Heart right ventricle (tissue), 16 donors: ENCODE measurements around the gene CDC5L. TPM values are rescaled to one million over a fixed set of nuclear protein-coding genes. Genes with fewer than 3 reads are reported as not detected.

Experiments
- ATAC-seq, 8 donors: fragments of 200-7000 bp; cut with Tn5 transposase; one replicate each; pipeline ENCODE4 v1.9.1; 2020; ENCODE audit warnings: mild to moderate bottlenecking in 8 of 8, moderate library complexity in 8 of 8, moderate number of reproducible peaks in 1 of 8
- DNase-seq, 2 donors: peaks; one replicate each; pipeline ENCODE4 v3.0.0-alpha.2; 2020
- H3K27ac ChIP-seq, 10 donors: fragments of 200-600 bp; sonication (generic) in 2 of 10; one replicate each; pipeline versions ENCODE4 v1.5.0 to v1.8.0; 2020 to 2022; ENCODE audit warnings: mild to moderate bottlenecking in 3 of 10
- H3K27me3 ChIP-seq, 7 donors: fragments of 200-600 bp; one replicate each; pipeline ENCODE4 v1.8.0; 2021 to 2022; ENCODE audit warnings: mild to moderate bottlenecking in 2 of 7
- H3K36me3 ChIP-seq, 9 donors: fragments of 200-600 bp; sonication (generic) in 1 of 9; one replicate each; pipeline versions ENCODE4 v1.5.0 to v1.8.0; 2020 to 2022; ENCODE audit warnings: mild to moderate bottlenecking in 2 of 9
- H3K4me1 ChIP-seq, 9 donors: fragments of 200-600 bp; sonication (generic) in 1 of 9; one replicate each; pipeline versions ENCODE4 v1.5.0 to v1.8.0; 2020 to 2022; ENCODE audit warnings: mild to moderate bottlenecking in 4 of 9
- H3K4me3 ChIP-seq, 10 donors: fragments of 200-600 bp; sonication (generic) in 2 of 10; one replicate each; pipeline versions ENCODE4 v1.5.0 to v1.8.0; 2020 to 2022; ENCODE audit warnings: mild to moderate bottlenecking in 7 of 10, moderate library complexity in 2 of 10
- H3K9me3 ChIP-seq, 11 donors: fragments of 200-600 bp in 10 of 11; sonication (generic) in 2 of 11; one replicate each; pipeline versions ENCODE4 v1.5.0 to v1.8.0; 2013 to 2022; ENCODE audit warnings: mild to moderate bottlenecking in 2 of 11, control low read depth in 1 of 11, moderate library complexity in 1 of 11
- WGBS, 2 donors: extraction: QIAGEN DNeasy Blood & Tissue Kit; methylation state at CpG; one replicate each; pipeline ENCODE4 v1.1.7; 2013; ENCODE audit warnings: inconsistent platforms in 1 of 2; 5-methylcytosine and 5-hydroxymethylcytosine counted together
- intact Hi-C, 10 donors: fragments of 100-400 bp; cut with DNase I; formaldehyde crosslinking; loops; one replicate each; pipeline versions ENCODE4 v1.11.1 to v1.14.2; 2022
- polyA plus RNA-seq, 2 donors: library from polyadenylated mRNA; stranded (reverse); fragments of 200-250 nt; gene quantifications; one replicate each; pipeline ENCODE4 v1.2.3, GENCODE V29; 2013
- total RNA-seq, 10 donors: library from RNA; stranded (reverse); fragmentation: NEBNext Ultra II Directional in 3 of 10; extraction: Animal tissue kit (Norgen Biotek cat#: 25700) in 3 of 10; gene quantifications; one replicate each; pipeline versions ENCODE4 v1.2.1 to v1.2.4, GENCODE V29; 2021 to 2023
- TF ChIP-seq, protein P1 (sequence below), 9 donors: fragments of 200-600 bp; sonication (generic) in 2 of 9; IDR thresholded peaks; one replicate each; pipeline versions ENCODE4 v1.5.0 to v1.8.0; 2021 to 2022; ENCODE audit warnings: antibody characterized with exemption in 9 of 9, mild to moderate bottlenecking in 5 of 9, moderate library complexity in 1 of 9
- donor health status: Arrhythmogenic right ventricular cardiomyopathy.
- donor health status: ischemic (EF 13 %, LVEDD 7.1; RV severe dilation, severe dysfunction).
- donor health status: healthy with polysubstance abuse.
- donor health status: DM: no; HTN: yes; CAD: no.
- donor health status: DM: no; HTN: no; CAD: no.
- donor health status: ischemic (EF 25% LVEDD 6.9; RV normal size, moderate dysfunction).
- donor health status: ischemic (EF 25% LVEDD 5.7; RV mildly dilated, moderate dysfunction).
- donor health status: healthy.
- donor health status: DM: yes; HTN: yes; CAD: no.
- donor health status: Ischemic cardiomyopathy.
- donor health status: ischemic (EF 35%, LVEDD 5.7; RV mildly dilated, moderate dysfunction).
- donor health status: nonischemic (EF 11% LVEDD 7.7; RV severe dilation, severe dysfunction).
- donor health status: DM: yes; HTN: yes; CAD: no.
- donor health status: PGD.
- donor health status: ischemic (EF 29% LVEDD 5.4; RV normal size, mild dysfunction).
- donor health status: nonischemic (EF 23%, LVEDD 6.1; RV moderate dilation, normal function).

Gene CDC5L
- total and polyA plus RNA-seq, 12 donors: 5.4 to 26.5 (median 20.5) TPM

DNA sequence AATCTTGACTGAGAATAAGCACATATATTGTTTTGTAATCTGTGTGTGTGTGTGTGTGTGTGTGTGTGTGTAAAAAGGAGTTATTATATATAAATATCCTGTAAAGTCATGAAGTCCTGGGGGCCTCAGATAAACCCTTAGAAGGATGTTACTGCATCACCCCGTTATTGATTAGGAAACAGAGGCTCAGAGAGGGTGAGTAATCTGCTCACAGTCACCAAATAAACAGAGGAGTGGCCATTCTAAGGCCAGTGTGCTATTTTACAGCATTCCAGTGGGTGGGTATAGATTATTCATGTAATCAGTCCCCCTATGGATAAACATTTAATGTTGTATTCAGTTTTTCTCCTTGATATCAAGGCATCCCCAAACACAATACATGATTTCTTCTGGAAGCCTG lies 87.1 kb downstream of the CDC5L start:
- Histone ChIP-seq H3K27ac (no peak overlapping the region), H3K36me3 (no peaks in the 10 kb centered on the region), H3K9me3 (no peaks in the 10 kb centered on the region), H3K27me3 (peaks cover 0 to 4% (median 0%) of the 10 kb centered on the region in 7 donors), H3K4me3 (no peak overlapping the region), H3K4me1 (peaks cover 6 to 36% (median 18%) of the 10 kb centered on the region in 9 donors)
- ATAC-seq (no peak), DNase-seq (no peak)
- TF ChIP-seq, protein P1, sequence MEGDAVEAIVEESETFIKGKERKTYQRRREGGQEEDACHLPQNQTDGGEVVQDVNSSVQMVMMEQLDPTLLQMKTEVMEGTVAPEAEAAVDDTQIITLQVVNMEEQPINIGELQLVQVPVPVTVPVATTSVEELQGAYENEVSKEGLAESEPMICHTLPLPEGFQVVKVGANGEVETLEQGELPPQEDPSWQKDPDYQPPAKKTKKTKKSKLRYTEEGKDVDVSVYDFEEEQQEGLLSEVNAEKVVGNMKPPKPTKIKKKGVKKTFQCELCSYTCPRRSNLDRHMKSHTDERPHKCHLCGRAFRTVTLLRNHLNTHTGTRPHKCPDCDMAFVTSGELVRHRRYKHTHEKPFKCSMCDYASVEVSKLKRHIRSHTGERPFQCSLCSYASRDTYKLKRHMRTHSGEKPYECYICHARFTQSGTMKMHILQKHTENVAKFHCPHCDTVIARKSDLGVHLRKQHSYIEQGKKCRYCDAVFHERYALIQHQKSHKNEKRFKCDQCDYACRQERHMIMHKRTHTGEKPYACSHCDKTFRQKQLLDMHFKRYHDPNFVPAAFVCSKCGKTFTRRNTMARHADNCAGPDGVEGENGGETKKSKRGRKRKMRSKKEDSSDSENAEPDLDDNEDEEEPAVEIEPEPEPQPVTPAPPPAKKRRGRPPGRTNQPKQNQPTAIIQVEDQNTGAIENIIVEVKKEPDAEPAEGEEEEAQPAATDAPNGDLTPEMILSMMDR (IDR thresholded peaks at IDR 0.05): no peak
- 63 to 68% methylated on average over 1 of the region's 1 CpG for WGBS, 2 donors
- intact Hi-C loops: loop anchor here in 9 of 10 donors (5.0 to 10.0 kb wide), 9 partner anchors 168 to 1450 kb away; no protein-coding TSS in a partner anchor

DNA sequence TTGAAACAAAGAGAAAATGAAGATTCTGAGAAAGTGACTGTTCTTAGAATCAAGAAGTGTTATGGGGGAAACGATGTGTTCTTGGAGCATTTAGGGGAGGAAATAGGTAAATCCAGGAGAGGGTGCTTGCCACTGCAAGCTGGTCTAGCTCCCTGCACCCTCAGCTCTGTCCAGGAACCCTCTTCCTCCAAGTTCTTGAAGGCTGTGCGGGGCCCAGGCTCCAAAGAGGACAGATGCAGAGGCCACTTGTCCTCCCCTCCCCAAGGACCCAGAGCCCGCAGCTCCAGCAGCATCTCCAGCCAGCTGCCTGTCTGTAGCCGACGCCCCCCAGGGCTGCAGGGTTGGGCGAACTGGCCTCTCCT lies 87.9 kb downstream of the CDC5L start:
- Histone ChIP-seq H3K4me3 (no peak overlapping the region), H3K4me1 (peaks cover 6 to 36% (median 18%) of the 10 kb centered on the region in 9 donors), H3K27me3 (peaks cover 0 to 4% (median 0%) of the 10 kb centered on the region in 7 donors), H3K36me3 (no peaks in the 10 kb centered on the region), H3K27ac (no peak overlapping the region), H3K9me3 (no peaks in the 10 kb centered on the region)
- ATAC-seq (peak in 4 of 8 donors; percentile 10 to 28 (median 15)), DNase-seq (no peak)
- intact Hi-C loops: loop anchor here in 9 of 10 donors (5.0 to 10.0 kb wide), 9 partner anchors 167 to 1449 kb away; no protein-coding TSS in a partner anchor
- TF ChIP-seq, protein P1 (IDR thresholded peaks at IDR 0.05): no peak
- 16 to 28% methylated on average over 6 of the region's 6 CpGs for WGBS, 2 donors

DNA sequence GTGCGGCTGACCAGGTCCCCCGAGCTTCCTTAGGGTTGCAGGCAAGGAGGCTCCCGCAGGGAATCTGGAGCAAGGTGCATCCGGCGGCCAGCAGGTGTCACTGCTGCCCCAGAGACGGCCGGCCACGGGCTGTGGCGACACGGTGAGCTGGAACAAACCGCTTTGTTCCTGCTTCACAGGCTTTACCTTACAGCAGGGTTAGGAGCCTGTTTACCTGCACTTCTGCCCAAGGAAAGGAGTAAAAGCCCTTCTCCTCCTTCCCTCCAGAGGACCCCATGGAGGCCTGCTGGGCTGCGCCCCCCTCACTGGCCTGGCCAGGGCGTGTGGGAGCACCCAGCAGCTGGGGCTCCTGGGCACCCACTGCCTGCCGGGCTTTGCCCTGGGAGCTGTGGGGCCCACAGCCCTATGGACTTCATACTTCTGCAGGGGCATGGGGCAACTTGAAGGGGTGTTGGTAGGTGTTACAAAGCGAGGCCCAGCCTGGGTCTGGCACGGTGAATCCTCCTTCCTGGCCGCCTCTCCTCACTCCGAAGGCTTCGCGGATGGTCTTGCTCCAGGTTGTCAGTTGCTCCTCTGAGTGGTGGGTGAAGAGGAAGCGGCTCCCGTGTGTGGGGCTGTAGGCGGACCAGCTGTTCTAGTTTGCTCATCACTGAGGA lies 88.4 kb downstream of the CDC5L start:
- TF ChIP-seq, protein P1 (IDR thresholded peaks at IDR 0.05): peak; percentile 63 to 96 (median 95)
- DNase-seq (peak; percentile 69 to 80), ATAC-seq (peak; percentile 77 to 90 (median 87))
- intact Hi-C loops: loop anchor here in 9 of 10 donors (1.0 to 10.0 kb wide), 11 partner anchors 166 to 1449 kb away; no protein-coding TSS in a partner anchor
- Histone ChIP-seq H3K4me1 (peaks cover 6 to 35% (median 18%) of the 10 kb centered on the region in 9 donors), H3K4me3 (peak overlapping the region in 1 of 10 donors; percentile 20), H3K9me3 (no peaks in the 10 kb centered on the region), H3K27ac (peak overlapping the region in 3 of 10 donors; percentile 22 to 43 (median 26)), H3K27me3 (peaks cover 0 to 4% (median 0%) of the 10 kb centered on the region in 7 donors), H3K36me3 (no peaks in the 10 kb centered on the region)
- 42 to 46% methylated on average over 23 of the region's 23 CpGs for WGBS, 2 donors

DNA sequence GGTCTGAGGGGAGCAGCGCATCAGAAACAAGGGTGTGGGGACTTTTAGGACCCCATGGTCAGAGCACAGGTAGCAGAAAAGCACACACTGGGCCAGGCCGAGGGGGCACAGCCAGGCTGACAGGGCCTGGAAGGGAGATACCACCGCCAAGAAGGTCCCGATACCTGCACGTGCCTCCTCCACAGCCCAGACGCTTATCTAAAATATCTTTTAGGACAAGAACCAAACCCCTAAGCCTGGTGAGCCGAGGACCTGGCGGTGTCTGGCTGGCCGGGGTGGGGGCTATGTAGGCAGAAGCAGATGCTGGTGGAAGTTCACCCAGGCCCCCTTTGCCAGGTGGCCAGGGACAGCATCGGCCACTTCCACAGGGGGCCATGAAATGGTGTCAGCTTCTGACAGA lies 89.3 kb downstream of the CDC5L start:
- Histone ChIP-seq H3K36me3 (no peaks in the 10 kb centered on the region), H3K4me1 (peaks cover 6 to 26% (median 14%) of the 10 kb centered on the region in 9 donors), H3K27ac (no peak overlapping the region), H3K9me3 (no peaks in the 10 kb centered on the region), H3K27me3 (peaks cover 0 to 4% (median 0%) of the 10 kb centered on the region in 7 donors), H3K4me3 (no peak overlapping the region)
- intact Hi-C loops: loop anchor here in 9 of 10 donors (1.0 to 10.0 kb wide), 11 partner anchors 165 to 1448 kb away; no protein-coding TSS in a partner anchor
- no peak for ATAC-seq
- WGBS, 2 donors: 92 to 94% methylated on average over 10 of the region's 10 CpGs
- no peak for DNase-seq
- TF ChIP-seq, protein P1 (IDR thresholded peaks at IDR 0.05): no peak
